ENCODE data around the gene PDX1.
"Not testable (repeated sequence)": the region's sequence is repeated elsewhere in the genome, so short reads cannot be mapped to it uniquely, and the experiment has no call there.

PDX1 gene

GRCh38 chr13:27959976-27960361 is 40.2 kb downstream of the PDX1 start:
- DNase-seq = no peak

DNA sequence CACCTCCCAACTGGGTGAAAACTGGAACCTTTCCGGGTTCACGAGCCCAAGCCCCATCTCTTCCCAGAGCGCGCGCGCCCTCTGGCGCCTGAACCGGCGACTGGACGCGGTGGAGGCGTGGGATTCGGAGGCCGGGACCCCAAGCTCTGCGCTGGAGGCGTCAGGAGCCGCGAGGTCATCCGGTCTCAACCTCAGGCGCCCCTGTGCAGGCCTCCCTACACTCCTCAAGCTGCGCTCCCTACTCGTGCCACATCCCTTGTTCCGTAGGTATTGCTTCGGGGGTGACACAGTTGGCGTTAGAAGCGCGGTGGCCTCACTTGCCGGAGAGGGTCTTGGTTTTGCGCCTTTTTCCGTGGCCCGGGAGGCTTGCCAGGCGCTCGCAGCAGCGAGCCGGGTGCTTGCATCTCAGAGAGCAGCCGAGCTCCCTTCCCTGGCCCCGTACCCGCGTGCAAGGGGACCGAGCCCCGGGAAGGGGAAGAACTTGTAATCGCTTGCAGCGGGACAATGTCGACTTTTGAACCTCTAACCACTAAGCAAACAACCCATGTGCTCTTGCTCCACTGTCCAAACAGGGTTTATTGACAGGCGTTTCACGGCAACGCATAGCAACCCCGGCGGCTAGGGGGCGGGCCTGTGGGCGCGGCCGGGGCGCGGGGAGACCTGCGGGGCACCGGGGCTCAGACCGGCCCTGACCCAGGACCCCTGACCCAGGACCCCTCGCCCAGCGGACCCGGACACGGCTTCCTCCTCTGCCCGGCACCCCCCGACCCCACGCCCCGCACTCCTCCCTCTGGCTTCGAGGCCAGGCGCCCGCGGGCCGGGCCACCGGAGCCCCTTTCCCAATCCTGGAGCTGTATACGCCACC is 40.8 kb downstream of the PDX1 start:
- no peak for DNase-seq

DNA sequence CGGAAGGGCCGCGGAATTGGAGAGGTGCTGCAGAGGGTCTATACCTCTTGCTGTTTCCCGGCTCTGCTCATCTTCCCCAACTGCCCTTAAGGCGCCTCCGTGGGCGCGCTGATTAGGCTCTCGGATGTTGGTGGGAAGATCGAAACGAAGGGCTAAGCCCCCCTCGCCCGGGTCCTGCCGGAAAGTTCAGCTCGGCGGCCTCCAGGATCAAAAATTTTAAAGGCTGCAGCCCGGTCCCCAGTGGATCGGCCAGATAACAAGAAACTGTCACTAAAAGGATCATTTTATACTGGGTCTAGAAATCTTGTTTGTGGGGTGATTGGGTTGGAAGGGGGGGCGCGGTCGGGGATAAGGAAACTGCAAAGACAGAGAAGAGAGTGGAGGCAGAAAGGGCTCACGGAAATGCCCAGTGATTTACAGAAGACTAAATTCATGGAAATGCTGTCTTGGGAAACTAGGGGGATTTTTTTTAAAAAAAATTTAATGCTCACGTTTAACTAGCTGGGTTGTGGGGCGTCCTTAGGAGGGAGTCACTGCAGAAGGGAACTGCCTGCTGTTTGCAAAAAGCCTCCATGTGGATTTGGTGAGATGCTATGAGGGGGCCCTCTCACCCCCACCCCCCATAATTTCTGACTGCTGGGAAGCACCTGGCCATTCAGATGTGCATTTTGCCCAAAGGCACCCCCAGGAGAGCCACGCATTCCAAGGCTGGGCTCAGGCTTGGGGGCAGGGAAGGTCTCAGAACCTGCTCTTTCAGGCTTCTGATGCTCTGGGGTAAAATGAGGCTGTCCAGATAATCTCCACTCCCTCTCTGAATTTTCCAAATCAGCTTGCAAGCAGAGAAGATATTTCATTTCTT is 41.7 kb downstream of the PDX1 start:
- DNase-seq = no peak

- DNase-seq = no peak
Observed at GRCh38 chr13:27962128-27962841, 42.5 kb downstream of the PDX1 start.

DNA sequence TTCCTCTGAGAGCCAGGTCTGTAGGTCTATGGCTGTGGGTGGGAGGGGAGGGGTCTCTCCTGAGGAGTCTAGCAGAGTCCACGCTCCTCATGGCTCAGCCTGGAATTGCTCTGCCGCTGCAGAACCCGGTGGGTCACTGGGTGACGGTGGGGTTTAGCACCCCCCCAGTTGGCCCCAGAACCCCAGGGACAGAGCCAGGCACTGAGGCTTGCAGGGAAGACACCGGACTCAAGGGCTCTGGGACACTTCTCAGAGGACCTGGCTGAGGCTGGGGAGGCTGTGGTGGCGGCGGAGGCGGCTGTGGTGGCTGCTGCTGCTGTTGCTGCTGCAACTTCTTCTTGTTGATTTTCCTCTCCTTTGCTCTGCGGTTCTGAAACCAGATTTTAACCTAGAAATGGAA is 43.2 kb downstream of the PDX1 start:
- no peak for DNase-seq

GRCh38 chr13:27963491-27963890 is 43.7 kb downstream of the PDX1 start:
- no peak for DNase-seq

DNA sequence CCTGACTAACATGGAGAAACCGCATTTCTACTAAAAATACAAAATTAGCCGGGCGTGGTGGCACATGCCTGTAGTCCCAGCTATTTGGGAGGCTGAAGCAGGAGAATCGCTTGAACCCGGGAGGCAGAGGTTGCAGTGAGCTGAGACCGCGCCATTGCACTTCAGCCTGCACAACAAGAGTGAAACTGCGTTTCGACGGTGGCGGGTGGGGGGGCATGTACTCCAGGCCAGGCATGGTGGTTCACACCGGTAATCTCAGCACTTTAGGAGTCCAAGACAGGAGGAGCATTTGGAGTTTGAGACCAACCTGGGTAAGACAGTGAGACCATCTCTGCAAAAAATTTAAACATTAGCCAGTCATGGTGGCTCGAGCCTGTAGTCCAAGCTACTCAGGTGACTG is 44.4 kb downstream of the PDX1 start:
- not testable (repeated sequence) for DNase-seq

- DNase-seq = no peak
Observed at GRCh38 chr13:27964741-27965323, 45.0 kb downstream of the PDX1 start.

GRCh38 chr13:27965343-27965739 is 45.5 kb downstream of the PDX1 start:
- DNase-seq = no peak

DNA sequence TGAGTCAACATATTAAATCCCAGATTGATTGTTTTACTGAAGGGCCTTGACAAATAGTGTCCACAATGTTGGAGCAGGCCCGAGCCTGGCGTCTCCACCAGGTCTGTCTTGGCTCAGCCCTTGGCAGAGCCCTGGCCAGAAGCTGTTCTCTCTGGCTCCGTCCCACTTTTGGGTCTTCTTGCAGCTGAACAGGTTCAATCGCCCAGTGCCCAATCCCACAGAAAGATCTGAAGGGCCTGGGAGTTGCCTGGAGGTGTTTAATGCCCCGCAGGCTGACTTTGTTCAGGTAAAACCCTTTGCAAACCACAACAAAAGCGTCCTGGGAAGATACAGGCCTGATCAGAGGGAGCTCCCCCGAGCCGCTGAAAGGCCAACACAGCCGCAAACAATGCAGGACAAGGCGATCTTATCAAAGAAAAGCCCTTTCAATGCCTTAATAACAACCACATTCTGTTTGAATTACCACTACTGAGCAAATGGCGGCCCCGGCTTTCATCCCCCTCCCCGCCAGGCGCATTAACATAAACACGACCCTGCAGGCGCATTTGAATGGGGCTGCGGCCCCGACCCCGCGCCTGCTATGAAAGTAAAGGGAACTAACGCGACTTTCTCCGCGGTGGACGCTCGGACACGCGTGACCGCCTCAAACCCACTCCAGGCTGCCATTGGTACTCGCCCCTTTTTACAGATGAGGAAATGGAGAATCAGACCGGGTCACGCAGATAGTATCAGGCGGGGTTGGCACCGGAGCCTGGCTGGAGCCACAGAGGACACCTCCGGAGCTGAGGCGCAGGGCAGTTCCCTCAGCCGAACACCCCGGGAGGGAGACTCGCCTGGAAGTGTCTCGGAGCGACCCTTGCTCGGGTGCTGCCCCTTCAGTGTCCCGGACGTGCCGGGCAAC is 46.2 kb downstream of the PDX1 start:
- no peak for DNase-seq

DNA sequence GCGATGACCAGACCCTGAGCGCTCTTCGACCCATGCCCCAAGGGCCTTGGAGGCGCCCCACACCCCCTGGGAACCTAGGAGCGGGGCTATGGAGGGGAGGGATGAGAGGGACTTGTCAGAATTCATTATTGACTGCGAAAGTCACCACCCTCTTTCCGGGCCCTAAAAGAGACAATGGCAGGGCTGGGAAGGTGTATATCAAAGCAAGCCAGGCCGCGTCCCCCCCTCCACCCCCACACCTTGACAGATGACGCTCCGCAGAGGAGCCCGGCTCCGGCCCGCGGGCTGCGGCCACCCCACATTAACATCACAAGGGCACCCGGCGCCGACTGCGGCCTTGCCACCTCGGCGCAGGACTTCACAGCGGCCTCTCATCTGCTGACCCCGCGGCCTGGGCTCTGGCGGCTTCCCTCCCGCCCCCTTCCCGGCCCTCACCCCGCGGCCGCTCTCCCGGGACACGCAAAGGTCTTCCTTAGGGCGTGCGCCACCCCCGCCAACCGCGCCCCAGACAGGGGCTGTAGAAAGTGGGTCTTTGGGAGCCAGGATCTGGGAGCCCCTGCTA is 46.9 kb downstream of the PDX1 start:
- DNase-seq = no peak

- DNase-seq = no peak
Observed at GRCh38 chr13:27967203-27967735, 47.5 kb downstream of the PDX1 start.

DNA sequence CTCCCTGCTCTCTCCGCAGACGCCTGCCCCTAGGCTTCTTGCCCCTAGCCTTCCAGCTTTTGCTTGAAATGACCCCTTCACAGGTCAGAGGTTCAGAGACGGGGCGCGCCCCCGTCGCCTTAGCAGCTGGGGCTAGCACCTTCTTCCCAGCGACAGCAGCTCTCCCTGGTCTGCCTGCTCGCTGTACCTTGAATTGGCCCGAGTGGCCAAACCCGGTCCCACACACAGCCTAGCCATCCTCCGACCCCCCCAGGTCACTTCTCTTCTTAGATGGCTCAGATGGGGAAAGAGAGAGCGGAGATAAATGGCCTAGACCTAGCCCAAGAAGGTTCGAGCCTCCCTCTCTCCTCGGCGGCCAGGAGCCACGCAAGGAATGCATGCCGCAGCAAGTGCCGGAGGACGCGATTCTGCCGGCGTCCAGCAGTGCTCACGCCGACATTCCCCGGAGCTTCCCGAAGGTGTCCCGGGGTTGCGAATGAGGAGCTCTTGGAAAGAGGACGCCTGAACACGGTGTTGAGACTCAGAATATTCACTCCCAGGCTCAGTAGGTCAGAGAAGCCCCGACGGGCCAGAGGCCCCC is 48.0 kb downstream of the PDX1 start:
- no peak for DNase-seq

DNA sequence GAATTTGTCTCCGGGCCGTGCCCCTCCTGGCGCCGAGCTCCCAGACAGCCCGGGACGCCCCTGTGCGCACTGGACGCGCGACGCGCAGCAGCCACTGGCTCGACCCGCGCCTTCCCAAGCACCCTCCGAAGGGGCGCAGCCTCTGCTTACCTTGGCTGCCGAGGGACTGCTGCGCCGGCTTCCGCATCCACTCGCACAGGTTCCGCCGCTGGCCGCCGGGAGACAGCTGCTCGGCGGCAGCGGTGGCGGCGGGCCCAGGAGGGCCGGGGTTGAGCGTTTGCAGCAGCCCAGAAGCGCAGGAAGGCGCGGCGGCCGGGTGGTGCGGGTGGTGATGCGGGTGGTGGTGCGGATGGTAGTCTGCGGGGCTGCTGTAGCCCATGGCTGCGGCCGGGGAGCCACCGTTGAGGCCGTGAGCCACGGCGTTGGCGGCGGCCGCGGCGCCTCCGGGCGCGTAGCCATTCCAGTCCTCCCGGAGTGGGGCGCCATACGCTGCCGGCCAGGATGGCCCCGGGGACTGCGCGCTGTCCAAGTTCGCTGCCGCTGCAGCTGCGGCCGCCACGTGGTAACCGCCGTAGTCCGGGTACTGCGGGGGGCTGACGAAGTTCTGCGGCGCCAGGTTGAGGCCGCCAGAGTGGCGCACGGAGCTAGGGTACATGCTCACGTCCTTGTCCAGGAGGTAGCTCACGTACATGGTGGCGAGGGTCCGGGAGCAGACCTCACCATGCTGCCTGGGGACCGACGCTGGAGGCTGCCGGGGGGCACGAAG is 48.7 kb downstream of the PDX1 start:
- DNase-seq = no peak

GRCh38 chr13:27969082-27969865 is 49.5 kb downstream of the PDX1 start, which contains the start of gene CDX2:
Gene CDX2 (minus strand): TSS chr13:27969315. CDS start chr13:27969006, 309 bp downstream.
- DNase-seq = no peak

GRCh38 chr13:27969866-27970229 is 50.0 kb downstream of the PDX1 start:
- no peak for DNase-seq

DNA sequence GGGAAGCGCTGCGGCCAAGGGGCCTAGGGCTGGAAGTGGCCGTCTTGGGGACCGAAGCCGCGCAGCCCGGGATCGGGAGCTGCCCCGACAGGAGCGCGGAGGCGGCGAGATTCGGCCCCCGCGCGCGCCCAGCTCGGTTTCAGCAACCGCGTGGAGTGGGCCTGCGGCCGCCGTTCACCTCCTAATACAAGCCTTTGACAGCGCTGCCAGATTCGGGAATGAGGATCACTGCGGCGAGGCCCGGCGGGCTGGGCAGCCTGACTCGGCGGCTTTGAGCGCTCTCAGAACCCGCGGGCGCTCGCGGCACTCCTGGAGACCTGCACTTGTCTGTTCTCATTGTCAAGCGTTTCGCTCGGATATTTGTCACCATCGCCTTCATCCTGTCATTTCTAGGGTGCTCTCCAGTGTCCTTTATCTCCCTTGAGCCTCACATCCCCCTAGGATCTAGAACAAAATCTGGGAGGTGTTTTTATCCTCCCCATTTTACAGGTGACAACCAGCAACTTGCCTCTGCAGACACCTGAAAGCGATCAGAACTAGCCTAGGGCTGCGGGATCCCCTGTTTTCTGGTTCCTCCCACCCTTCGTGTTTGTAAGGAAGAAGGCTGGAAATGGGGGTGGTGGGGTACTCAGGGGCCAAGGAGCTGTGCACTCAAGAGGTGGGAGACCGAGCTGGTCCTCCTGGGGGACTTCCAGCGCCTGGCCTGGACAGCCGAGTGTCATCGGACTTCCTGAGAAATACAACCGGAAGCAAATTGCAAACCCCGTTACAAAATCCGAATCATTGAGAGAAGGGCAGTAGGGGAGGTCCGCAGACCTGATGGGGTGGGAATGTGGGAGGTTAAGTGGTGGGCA is 50.8 kb downstream of the PDX1 start:
- no peak for DNase-seq

- DNase-seq = no peak
Observed at GRCh38 chr13:27971236-27971645, 51.4 kb downstream of the PDX1 start.

Data from activated naive CD4-positive, alpha-beta T cell treated with anti-CD3 and anti-CD28 coated beads, Interleukin-2, amount 50 U/mL, for 16 hours (primary cell).